BLaER1 treated with 17β-estradiol and CSF1 and Interleukin-3, amounts not matched to agents 10 nM and 100 nM (cell line): Measurements from ENCODE around the gene GPLD1.

Experiments
- H3K27ac ChIP-seq, 11 experiments: shearing (Covaris generic); formaldehyde crosslinking; 2 replicates each; pipeline ENCODE4 v1.8.1; 2022
- H3K27me3 ChIP-seq, 11 experiments: shearing (Covaris generic); formaldehyde crosslinking; 2 replicates each; pipeline ENCODE4 v1.8.1; 2022
- H3K36me3 ChIP-seq, 11 experiments: shearing (Covaris generic); formaldehyde crosslinking; 2 replicates each; pipeline ENCODE4 v1.8.1; 2022
- H3K4me1 ChIP-seq, 10 experiments: shearing (Covaris generic); formaldehyde crosslinking; 2 replicates each; pipeline ENCODE4 v1.8.1; 2022
- H3K4me2 ChIP-seq, 11 experiments: shearing (Covaris generic); formaldehyde crosslinking; 2 replicates each; pipeline ENCODE4 v1.8.1; 2022
- H3K4me3 ChIP-seq, 10 experiments: shearing (Covaris generic); formaldehyde crosslinking; 2 replicates each; pipeline ENCODE4 v1.8.1; 2022
- H3K9ac ChIP-seq, 11 experiments: shearing (Covaris generic); formaldehyde crosslinking; 2 replicates each; pipeline ENCODE4 v1.8.1; 2022
- H3K9me3 ChIP-seq, 11 experiments: shearing (Covaris generic); formaldehyde crosslinking; replicated peaks in 1 of 11; 2 replicates each; pipeline ENCODE4 v1.8.1; 2022
- H4K20me1 ChIP-seq, 11 experiments: shearing (Covaris generic); formaldehyde crosslinking; 2 replicates each; pipeline ENCODE4 v1.8.1; 2022
- Cebpa-rat ChIP-seq, 11 experiments: shearing (Covaris generic); IDR thresholded peaks; 2 replicates each; pipeline ENCODE4 v1.8.1; 2022

The GPLD1 gene

DNA sequence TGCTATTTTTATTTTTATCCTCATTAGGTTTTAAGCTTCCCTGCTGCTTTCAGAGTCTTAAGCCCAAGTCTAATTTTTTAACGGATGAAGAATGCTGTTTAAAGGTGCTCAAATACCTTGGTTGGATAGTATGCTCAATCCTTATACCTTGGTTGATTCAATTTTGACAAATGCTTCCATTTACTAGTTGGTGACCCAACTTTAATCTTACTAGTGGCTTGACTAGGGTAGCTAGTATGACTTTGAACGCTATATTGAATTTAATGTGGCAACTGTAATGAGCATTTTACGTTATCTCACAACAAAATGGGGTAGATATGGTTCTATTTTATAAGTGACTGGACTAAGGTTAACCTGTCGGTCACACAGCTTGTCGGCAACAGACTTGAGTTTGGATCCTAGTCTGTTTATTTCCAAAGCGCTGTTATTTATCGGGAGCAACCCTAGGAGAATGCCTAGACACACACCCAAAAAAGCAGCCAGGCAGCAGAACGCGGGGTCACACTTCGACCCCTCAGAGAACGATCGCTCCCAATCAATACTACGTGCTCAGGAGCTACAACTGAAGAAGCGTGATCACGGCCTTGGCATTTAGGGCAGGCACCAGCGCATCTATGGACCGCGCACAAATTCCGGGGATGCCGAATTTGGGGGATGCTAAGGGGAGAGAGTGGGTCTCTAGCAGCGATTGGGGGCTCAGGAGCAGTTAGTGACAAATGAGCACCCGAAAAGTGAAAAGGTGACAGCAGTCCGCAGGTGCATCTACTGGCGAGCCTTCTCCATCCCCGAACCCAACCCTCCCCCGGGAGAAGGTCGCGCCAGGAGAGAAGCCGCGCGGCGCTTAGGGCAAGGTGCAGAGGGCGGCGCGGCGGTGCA is 4.8 kb upstream of the GPLD1 start:
- Histone ChIP-seq H3K27me3 (no peaks in the 10 kb centered on the region; a peak in 1 of 22 replicates), H3K4me2 (peak overlapping the region; percentile 85 to 97 (median 92)), H3K27ac (peak overlapping the region in 9 of 11 experiments; percentile 68 to 87 (median 81); a peak in 15 of 22 replicates), H4K20me1 (no peaks in the 10 kb centered on the region; a peak in 1 of 22 replicates), H3K4me3 (peak overlapping the region; percentile 60 to 76 (median 70)), H3K4me1 (peaks cover 5 to 28% (median 19%) of the 10 kb centered on the region in 10 experiments; a peak in 19 of 20 replicates), H3K9me3 (peaks cover 7 to 20% (median 13%) of the 10 kb centered on the region in 11 experiments; a peak in 19 of 22 replicates), H3K36me3 (peaks cover 0 to 22% (median 19%) of the 10 kb centered on the region in 11 experiments; a peak in 14 of 22 replicates), H3K9ac (peak overlapping the region; percentile 73 to 89 (median 83))
- TF ChIP-seq Cebpa-rat (IDR thresholded peaks at IDR 0.05): no peak

DNA sequence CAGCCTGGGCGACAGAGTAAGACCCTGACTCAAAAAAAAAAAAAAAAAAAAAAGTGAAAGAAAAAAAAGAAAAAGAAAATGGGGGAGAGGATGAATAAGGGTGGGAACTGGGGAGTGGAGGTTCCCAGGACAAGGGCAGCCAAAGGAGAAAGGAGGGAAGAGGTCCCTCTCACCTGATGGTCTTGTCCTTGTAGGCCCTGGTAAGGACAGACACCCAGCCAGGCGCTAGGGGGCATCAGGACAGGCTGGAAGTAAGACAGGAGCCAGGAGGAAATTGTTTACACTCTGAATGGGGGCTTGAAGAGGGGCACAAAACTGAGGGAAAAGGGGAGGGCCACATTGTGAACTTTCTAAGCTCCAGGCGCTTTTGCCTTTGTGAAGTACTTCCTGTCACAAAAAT is 3.1 kb upstream of the GPLD1 start:
- no peak overlapping the region for H3K27ac ChIP-seq

DNA sequence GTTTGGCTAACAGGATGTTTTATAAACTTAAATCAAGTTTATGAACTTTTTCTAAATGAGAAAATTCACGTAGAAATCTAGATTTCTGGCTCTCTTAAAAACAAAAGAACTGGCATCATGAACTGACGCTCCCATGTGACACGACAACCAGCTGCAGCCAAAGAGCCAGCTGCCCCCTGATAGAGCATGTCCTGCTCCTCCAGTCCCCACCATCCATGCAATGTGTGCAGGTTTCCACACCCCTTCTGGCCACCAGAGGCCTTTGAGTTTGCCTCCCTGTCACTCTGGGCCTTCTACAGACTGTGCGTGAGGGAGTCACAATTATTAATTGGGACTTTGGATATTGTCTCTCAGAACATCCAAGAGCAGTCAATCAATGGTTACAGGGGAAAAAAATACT is 1.6 kb upstream of the GPLD1 start:
- Histone ChIP-seq H3K4me3 (no peak overlapping the region), H3K4me2 (no peak overlapping the region), H3K36me3 (no peaks in the 10 kb centered on the region), H3K27me3 (no peaks in the 10 kb centered on the region; a peak in 1 of 22 replicates), H3K27ac (no peak overlapping the region), H3K9ac (no peak overlapping the region), H3K9me3 (no peaks in the 10 kb centered on the region), H3K4me1 (peaks cover 5 to 23% (median 17%) of the 10 kb centered on the region in 10 experiments; a peak in 19 of 20 replicates), H4K20me1 (no peaks in the 10 kb centered on the region; a peak in 1 of 22 replicates)
- TF ChIP-seq Cebpa-rat (IDR thresholded peaks at IDR 0.05): no peak

More for the DNA sequence above, 3.1 kb upstream of the GPLD1 start:
- Histone ChIP-seq H3K4me1 (peaks cover 5 to 28% (median 19%) of the 10 kb centered on the region in 10 experiments; a peak in 19 of 20 replicates), H3K9ac (no peak overlapping the region), H3K4me3 (no peak overlapping the region), H3K27me3 (no peaks in the 10 kb centered on the region; a peak in 1 of 22 replicates), H4K20me1 (no peaks in the 10 kb centered on the region; a peak in 1 of 22 replicates), H3K9me3 (peaks cover 5 to 10% (median 9%) of the 10 kb centered on the region in 11 experiments; a peak in 19 of 22 replicates), H3K4me2 (no peak overlapping the region), H3K36me3 (peaks cover 0 to 11% (median 8%) of the 10 kb centered on the region in 11 experiments; a peak in 14 of 22 replicates)
- no peak for TF ChIP-seq Cebpa-rat (IDR thresholded peaks at IDR 0.05)

DNA sequence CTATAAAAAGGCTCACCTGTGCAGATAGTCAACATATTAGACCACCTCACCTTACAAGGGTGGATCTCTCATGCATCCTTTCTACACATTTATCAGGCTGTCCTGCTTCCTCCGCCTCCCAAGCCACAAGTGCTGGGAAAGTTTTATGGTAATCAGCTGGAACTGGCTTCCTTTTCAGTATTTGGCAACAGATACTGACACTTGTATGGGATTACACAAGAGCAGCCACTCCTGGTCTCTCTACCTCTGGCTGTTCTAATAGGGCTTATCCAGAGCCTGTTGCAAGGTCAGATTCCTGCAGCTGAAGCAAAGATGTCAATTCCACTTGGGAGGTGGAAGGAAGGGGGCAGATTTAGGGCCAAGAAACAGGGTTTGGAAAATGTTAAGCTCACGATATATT is 503 bp upstream of the GPLD1 start:
- Histone ChIP-seq H3K9me3 (no peaks in the 10 kb centered on the region), H3K27ac (no peak overlapping the region), H3K4me3 (no peak overlapping the region), H3K36me3 (no peaks in the 10 kb centered on the region), H3K4me1 (peaks cover 5 to 16% (median 9%) of the 10 kb centered on the region in 10 experiments; a peak in 18 of 20 replicates), H3K27me3 (no peaks in the 10 kb centered on the region; a peak in 1 of 22 replicates), H3K9ac (no peak overlapping the region), H4K20me1 (no peaks in the 10 kb centered on the region; a peak in 1 of 22 replicates), H3K4me2 (no peak overlapping the region)
- no peak for TF ChIP-seq Cebpa-rat (IDR thresholded peaks at IDR 0.05)

DNA sequence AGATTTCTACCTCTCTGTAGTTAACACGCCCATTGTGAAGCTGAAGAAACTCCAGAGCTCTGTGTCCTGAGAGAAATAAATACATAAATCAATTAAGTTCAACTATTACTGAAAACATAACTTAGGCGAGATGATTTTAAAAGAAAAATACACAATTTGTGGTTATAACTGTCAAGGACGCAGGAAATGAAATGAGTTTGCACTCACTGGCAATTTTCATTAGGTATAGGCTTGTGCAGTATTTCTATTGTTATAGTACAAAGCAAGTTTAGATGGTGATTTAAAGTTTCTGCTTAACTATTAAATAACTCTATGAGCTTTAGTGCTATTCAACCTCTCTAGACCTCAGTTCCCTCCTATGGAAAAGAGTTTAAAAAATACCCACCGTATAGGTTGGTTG is 3.3 kb downstream of the GPLD1 start:
- Histone ChIP-seq H3K27ac (no peak overlapping the region), H3K36me3 (no peaks in the 10 kb centered on the region), H3K9ac (no peak overlapping the region), H3K27me3 (no peaks in the 10 kb centered on the region), H3K9me3 (no peaks in the 10 kb centered on the region), H3K4me3 (no peak overlapping the region), H4K20me1 (no peaks in the 10 kb centered on the region), H3K4me1 (no peaks in the 10 kb centered on the region), H3K4me2 (no peak overlapping the region)
- no peak for TF ChIP-seq Cebpa-rat (IDR thresholded peaks at IDR 0.05)

DNA sequence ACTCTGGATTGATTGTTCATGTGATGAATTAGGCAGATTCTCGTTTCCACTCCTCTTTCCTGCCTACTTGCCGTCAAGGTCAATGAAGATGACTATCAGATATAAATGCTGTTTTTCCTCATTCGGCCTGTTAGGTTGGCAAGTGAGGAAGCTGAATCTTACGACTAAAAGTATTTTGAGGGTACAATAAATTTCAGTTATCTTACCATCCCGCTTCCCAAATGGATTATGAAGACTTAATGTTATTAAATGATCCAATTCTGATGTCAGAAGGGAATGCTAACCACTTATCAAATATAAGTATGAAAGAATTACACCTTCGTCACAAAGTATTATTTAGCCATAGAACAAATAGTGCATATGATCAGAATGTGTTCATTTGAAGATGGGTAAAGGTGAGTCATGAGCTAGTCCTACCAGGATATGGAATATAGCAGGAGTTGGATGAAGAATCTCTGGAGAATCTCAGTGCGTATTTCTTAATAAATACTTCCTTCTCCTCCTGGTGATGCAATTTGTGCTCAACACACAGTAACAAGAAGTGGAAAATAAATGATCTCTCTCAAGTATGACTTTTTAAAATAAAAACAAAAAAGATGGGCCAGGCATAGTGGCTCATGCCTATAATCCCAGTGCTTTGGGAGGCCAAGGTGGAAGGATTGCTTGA is 4.6 kb downstream of the GPLD1 start:
- H3K27me3 ChIP-seq: no peaks in the 10 kb centered on the region
- H3K9me3 ChIP-seq: no peaks in the 10 kb centered on the region
- TF ChIP-seq Cebpa-rat (IDR thresholded peaks at IDR 0.05): no peak
- H4K20me1 ChIP-seq: no peaks in the 10 kb centered on the region
- H3K4me3 ChIP-seq: no peak overlapping the region
- no peaks in the 10 kb centered on the region for H3K4me1 ChIP-seq
- H3K9ac ChIP-seq: no peak overlapping the region
- no peak overlapping the region for H3K4me2 ChIP-seq
- no peaks in the 10 kb centered on the region for H3K36me3 ChIP-seq
- no peak overlapping the region for H3K27ac ChIP-seq

DNA sequence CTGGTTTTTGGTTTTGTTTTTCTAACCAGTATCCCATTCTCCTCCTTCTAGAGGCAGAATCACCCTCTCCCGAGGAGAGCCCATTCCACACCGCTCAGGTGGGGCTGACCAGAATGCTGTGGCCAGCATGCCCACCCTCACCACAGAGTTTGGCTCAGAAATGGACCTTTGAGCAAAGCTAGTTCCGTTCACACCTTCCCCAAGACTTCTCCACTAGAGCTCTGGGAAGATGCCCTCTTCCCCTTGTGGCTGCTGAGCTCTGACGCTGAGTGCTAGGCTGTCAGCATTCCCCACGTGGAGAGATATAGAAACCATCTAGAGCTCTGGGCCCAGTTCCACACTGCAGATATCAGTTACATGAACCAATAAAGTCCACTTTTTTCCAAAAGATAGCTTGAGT is 7.9 kb downstream of the GPLD1 start:
- no peak for TF ChIP-seq Cebpa-rat (IDR thresholded peaks at IDR 0.05)
- Histone ChIP-seq H3K36me3 (no peaks in the 10 kb centered on the region), H4K20me1 (no peaks in the 10 kb centered on the region), H3K9me3 (no peaks in the 10 kb centered on the region), H3K27ac (no peak overlapping the region), H3K27me3 (no peaks in the 10 kb centered on the region), H3K4me1 (no peaks in the 10 kb centered on the region), H3K4me2 (no peak overlapping the region), H3K4me3 (no peak overlapping the region), H3K9ac (no peak overlapping the region)

DNA sequence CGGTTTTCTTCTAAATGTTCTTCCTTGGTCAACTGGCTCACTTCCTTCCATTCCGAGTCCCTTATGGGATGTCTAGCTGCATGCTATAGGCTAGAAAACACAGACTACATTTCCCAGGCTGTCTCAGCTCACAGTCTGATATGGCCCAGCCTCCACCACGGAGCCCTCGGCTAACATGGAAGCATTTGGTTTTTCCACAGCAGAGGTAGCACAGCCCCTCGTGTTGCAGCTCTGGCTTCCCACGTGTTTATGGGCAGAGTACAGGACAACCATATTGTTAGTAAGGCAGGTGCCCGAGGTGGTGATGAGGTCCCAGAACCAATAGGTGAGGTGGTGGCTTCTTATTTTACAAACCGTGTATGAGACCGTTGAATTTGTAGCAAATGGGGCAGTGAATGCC is 8.7 kb downstream of the GPLD1 start:
- H4K20me1 ChIP-seq: no peaks in the 10 kb centered on the region
- no peak for TF ChIP-seq Cebpa-rat (IDR thresholded peaks at IDR 0.05)
- no peaks in the 10 kb centered on the region for H3K36me3 ChIP-seq
- H3K27me3 ChIP-seq: no peaks in the 10 kb centered on the region
- H3K9ac ChIP-seq: no peak overlapping the region
- no peak overlapping the region for H3K27ac ChIP-seq
- no peak overlapping the region for H3K4me3 ChIP-seq
- no peaks in the 10 kb centered on the region for H3K9me3 ChIP-seq
- H3K4me1 ChIP-seq: no peaks in the 10 kb centered on the region
- H3K4me2 ChIP-seq: no peak overlapping the region

DNA sequence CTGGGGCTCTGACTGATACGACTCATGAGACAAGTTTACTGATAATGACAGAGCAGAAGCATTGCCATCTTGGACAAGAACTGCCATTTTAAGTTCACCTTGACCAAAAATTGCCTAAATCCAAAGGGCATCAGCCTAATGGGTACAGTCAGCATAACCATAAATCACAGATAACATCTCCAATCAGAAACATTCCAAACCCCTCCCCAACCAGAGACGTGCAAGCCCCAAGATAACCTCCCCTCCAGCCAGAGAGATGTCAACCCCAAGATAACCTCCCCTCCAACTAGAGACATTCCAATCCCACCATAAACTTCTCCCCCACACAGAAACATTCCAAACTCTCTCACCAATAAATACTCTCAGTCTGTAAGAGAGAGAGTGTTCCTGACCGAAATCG is 10.5 kb downstream of the GPLD1 start:
- Histone ChIP-seq H3K27me3 (no peaks in the 10 kb centered on the region), H3K4me3 (no peak overlapping the region), H3K4me2 (no peak overlapping the region), H4K20me1 (no peaks in the 10 kb centered on the region), H3K9ac (no peak overlapping the region), H3K27ac (no peak overlapping the region), H3K9me3 (no peaks in the 10 kb centered on the region), H3K36me3 (no peaks in the 10 kb centered on the region), H3K4me1 (no peaks in the 10 kb centered on the region)
- no peak for TF ChIP-seq Cebpa-rat (IDR thresholded peaks at IDR 0.05)
